HG02759 (cell line): ENCODE data around the gene SF3A2.

Source experiments
- ATAC-seq: cut with Tn5 transposase; IDR thresholded peaks from one replicate; pipeline ENCODE4 v1.9.1; 2021; ENCODE audit warnings: mild to moderate bottlenecking, moderate library complexity; ENCODE audit not compliant: unreplicated experiment

SF3A2 gene

GRCh38 chr19:2239771-2240770, 3.4 kb downstream of the SF3A2 start:
- ATAC-seq, result no peak

DNA sequence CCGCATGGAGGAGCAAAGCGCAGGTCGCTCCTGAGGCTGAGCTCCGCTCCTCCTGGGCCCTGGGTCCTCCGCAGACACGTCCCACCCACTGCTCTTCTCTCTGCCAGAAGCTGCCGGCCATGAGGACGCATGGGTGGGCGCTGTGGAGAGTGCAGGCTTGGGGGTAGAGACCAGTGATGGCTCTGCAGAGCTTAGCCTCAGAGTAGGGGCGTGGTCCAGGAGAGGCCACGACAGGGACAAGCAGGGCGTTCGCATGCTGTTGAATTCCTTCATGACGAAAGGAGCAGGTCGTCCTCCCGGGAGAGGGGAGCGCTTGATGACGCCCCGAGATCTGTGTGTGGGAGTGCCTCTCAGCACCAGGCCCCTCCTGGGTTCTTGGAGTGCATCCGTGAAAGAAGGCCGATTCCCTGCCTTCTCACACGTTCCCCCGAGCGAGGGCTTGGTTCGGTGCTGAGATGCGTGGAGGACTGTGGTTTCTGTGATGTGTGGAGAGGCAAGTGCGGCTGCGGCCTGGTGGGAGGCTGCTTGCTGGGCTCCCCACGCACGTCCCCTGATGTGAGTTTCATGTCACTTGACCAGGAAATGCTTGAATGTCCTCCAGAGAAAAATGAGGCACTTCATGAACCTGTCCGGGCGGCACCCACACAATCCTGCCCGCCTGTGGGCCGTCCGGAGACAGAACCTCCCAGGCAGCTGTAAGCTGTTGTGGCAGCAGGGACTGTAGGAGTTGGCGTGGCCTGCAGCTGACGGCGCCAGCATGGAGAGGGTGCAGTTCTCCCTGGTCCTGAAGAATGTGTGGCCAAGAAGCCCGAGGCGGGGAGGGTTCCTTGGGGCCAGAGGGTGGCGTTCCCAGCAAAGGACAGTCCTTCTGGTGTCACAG, 4.5 kb downstream of the SF3A2 start:
- ATAC-seq, result no peak

DNA sequence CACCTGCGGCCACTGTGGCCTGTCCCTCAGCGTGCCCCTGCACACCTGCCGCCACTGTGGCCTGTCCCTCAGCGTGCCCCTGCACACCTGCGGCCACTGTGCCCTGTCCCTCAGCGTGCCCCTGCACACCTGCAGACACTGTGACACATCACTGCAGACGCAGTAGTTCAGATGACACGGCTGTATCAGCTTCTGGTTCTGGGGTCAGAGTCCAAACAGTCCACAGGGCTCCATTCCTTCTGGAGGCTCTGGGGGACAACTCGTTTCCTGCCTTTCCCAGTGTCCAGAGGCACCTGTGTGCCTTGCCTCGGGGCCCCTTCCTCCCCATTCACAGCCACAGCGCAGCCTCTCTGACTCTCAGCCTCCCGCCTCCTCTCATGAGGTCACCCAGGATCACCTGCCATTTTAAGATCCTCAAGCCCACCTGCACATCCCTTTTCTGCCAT, 5.5 kb downstream of the SF3A2 start:
- ATAC-seq, result no peak

- ATAC-seq, result no peak
These were observed 6.2 kb downstream of the SF3A2 start for GRCh38 chr19:2242816-2243215.

GRCh38 chr19:2243274-2244124, 6.9 kb downstream of the SF3A2 start:
- ATAC-seq, result no peak

DNA sequence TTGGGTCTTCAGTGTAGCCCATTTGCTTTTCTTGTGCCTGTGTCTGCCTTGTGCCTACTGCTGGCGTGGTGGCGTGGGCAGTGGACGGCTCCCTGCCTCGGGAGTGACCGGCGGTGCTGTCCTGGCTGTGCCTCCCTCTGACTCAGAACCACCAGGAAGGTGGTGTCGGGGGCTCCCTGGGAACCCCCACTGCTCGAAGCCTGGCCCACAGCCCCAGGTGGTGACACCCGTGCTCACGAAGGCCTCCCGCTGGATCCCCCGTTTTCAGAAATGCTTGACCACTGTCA, 7.4 kb downstream of the SF3A2 start:
- ATAC-seq, result no peak

- ATAC-seq, result no peak
These were observed 7.9 kb downstream of the SF3A2 start for GRCh38 chr19:2244486-2244885.

DNA sequence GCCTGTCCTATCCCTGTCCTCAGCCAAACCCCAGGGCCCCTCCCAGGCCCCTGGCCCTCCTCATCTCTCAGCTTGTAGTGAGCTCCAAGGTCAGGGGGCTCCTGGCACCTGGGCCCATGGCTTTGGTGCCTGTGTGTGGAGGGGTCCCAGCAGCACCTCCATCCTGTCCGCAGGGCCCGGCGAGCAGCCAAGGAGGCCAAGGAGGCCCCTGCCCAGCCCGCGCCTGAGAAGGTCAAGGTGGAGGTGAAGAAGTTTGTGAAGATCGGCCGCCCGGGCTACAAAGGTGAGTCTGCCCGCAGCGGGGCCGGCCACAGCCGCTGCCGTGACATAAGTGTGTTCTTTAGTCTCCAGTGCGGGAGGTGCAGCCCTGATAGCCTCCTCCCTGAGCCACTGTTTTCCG, 8.6 kb downstream of the SF3A2 start:
- ATAC-seq, result no peak

DNA sequence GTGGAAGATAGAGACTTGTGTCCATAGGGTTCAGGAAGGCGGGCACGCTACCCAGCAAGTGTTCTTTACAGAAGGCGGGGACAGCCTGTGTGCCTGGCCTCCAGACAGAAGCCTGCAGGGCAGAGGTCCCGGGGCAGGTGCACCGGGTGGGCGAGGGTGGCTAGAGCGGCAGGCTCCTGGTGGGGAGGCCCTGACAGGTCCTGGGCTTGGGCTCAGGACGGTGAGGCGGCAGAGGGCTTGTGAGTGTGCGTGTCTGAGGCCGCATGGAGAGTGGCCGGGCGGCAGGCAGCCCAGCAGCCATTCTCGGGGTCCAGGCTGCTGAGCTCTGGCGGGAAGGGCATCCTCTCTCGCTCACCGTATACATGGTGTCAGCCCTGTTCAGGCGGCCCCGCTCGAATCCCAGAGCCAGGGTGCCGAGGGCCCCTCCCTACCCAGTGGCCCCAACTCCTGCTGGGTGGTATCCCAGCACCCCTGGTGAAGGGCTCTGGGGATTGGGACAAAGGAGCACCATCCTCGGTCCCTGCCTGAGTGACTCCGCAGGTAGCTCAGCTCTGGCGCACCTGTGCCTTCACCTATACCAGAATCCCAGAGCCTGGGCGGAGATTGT, 9.5 kb downstream of the SF3A2 start:
- no peak for ATAC-seq

DNA sequence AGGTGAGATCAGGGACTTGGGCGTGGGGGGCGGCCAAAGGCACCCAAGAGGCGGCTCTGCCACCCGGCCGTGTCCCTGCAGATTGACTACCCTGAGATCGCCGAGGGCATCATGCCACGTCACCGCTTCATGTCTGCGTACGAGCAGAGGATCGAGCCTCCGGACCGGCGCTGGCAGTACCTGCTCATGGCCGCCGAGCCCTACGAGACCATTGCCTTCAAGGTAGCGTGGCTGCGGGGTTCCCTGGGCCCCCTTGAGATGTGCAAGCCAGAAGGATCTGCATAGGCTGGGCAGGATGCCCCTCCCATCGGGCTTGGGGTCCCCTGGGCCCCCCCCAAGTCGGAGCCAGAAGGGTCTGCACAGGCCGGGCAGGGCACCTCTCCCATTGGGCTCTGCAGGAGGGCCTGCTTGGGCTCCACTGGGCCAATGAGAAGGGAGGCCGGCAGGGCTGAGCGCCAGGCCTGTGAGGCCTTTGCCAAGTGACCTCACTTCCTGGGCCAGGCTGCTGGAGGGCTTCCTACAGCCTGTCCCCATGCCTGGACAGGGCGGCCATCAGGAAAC, 10.3 kb downstream of the SF3A2 start:
- ATAC-seq, result no peak

DNA sequence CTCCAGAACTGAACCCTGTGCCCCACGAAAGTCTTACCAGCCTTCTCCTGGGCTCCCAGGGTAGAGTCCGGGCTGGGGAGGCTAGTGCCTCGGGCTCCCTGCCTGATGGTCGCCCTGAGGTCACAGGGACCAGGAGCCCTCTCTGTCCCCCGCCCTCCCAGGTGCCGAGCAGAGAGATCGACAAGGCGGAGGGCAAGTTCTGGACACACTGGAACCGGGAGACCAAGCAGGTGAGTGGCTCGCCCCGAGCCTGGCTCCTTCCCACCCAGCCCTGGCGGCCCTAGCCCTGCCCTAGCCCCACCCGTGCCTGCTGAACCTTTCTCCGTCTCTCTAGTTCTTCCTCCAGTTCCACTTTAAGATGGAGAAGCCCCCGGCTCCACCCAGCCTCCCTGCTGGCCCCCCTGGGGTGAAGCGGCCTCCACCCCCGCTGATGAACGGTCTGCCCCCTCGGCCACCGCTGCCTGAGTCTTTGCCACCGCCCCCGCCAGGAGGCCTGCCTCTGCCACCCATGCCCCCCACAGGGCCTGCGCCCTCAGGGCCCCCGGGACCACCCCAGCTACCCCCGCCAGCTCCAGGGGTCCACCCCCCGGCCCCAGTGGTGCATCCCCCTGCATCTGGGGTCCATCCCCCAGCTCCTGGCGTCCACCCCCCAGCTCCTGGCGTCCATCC, 10.9 kb downstream of the SF3A2 start:
- no peak for ATAC-seq

GRCh38 chr19:2248136-2249009, 11.7 kb downstream of the SF3A2 start:
- no peak for ATAC-seq

DNA sequence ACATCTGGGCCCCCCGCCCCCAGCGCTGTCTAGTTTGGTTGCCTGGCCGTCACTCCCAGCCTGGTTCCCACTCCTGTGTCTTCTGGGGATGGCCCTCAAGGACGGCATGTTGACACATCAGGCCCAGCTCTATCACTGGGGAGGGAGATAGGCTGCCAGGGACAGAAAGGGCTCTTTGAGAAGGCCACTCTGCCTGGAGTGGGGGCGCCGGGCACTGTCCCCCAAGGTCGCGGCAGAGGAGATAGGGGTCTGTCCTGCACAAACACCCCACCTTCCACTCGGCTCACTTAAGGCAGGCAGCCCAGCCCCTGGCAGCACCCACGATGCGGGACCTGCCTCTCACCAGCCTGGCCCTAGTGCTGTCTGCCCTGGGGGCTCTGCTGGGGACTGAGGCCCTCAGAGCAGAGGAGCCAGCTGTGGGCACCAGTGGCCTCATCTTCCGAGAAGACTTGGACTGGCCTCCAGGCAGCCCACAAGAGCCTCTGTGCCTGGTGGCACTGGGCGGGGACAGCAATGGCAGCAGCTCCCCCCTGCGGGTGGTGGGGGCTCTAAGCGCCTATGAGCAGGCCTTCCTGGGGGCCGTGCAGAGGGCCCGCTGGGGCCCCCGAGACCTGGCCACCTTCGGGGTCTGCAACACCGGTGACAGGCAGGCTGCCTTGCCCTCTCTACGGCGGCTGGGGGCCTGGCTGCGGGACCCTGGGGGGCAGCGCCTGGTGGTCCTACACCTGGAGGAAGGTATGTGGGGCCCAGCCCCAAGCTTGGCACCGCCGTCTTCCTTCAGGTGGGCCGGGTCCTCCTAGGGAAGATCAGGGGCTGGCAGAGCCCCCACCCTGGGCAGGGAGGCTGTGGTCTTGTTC, 12.6 kb downstream of the SF3A2 start, which contains the start of gene AMH:
AMH (plus strand) TSS at position 314 of the 857 bp plus-strand sequence; CDS start at position 324, 10 bp downstream.
- ATAC-seq, result no peak

DNA sequence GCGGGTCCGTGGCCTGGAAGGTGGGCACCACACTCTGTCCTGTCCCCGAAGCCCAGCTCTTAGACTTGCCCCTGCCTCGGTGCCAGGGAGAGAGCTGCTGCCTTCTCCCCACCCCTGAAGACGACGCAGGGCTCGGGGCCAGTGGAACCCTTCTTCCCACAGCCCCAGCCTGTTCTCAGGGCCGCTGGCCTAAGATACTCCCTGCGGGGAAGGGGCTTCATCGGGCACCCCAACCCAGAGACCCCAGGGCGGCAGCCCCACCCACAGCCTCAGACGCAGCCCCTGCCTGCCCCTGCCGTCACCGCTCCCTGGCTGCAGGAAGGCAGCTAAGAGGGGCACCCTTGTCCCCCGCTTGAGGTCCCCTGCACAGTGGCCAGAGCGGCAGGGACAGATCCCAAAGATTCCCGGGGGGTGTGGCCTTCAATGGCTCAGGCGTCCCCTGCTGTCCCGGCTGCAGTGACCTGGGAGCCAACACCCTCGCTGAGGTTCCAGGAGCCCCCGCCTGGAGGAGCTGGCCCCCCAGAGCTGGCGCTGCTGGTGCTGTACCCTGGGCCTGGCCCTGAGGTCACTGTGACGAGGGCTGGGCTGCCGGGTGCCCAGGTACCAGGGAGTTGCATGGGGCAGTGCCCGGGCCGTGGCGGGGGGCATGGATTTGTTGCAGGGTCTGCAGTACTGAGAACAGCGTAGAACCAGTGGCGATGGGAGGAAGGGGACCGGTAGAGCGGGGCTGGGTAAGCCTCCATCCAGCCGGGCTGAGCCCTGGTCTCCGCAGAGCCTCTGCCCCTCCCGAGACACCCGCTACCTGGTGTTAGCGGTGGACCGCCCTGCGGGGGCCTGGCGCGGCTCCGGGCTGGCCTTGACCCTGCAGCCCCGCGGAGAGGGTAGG, 13.5 kb downstream of the SF3A2 start:
- no peak for ATAC-seq

DNA sequence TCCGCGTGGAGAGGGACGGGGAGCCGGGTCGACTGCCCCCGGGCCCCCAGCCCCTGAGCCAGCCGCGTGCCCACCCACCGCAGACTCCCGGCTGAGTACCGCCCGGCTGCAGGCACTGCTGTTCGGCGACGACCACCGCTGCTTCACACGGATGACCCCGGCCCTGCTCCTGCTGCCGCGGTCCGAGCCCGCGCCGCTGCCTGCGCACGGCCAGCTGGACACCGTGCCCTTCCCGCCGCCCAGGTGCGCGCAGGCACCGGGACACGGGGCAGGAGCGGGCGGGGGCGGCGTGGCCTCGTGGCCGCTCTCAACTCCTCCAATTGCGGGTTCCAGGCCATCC, 14.1 kb downstream of the SF3A2 start:
- no peak for ATAC-seq

DNA sequence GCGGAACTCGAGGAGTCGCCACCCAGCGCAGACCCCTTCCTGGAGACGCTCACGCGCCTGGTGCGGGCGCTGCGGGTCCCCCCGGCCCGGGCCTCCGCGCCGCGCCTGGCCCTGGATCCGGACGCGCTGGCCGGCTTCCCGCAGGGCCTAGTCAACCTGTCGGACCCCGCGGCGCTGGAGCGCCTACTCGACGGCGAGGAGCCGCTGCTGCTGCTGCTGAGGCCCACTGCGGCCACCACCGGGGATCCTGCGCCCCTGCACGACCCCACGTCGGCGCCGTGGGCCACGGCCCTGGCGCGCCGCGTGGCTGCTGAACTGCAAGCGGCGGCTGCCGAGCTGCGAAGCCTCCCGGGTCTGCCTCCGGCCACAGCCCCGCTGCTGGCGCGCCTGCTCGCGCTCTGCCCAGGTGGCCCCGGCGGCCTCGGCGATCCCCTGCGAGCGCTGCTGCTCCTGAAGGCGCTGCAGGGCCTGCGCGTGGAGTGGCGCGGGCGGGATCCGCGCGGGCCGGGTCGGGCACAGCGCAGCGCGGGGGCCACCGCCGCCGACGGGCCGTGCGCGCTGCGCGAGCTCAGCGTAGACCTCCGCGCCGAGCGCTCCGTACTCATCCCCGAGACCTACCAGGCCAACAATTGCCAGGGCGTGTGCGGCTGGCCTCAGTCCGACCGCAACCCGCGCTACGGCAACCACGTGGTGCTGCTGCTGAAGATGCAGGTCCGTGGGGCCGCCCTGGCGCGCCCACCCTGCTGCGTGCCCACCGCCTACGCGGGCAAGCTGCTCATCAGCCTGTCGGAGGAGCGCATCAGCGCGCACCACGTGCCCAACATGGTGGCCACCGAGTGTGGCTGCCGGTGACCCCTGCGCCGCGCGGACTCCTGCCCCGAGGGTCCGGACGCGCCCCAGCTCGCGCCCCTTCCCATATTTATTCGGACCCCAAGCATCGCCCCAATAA, 14.8 kb downstream of the SF3A2 start:
- ATAC-seq, result no peak
